Measurements from ENCODE around the gene TTC17. TPM values are rescaled to one million over a fixed set of nuclear protein-coding genes. Genes with fewer than 3 reads are reported as not detected.
"Not testable (repeated sequence)": the region's sequence is repeated elsewhere in the genome, so short reads cannot be mapped to it uniquely, and the experiment has no call there.

TTC17 gene
- total RNA-seq, 1 donor from 2014 or later: 108 TPM

DNA sequence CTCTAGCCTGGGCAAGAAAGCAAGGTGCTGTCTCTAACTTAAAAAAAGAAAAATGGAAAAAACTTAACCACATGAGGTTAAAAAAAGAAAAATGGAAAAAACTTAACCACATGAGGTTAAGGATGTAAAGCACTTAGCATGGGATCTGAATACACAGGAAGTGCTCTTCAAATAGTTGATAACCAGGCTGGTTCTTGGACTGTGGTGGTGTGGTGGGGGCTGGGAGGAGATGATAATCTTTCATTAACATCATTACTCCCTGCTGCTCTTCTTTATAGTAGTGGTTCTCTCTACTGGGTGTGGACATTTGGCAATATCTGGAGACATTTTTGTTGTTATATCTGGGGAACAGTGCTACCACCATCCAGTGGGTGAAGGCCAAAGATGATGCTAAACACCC is 88.4 kb downstream of the TTC17 start:
- peaks cover 31% of the 10 kb centered on the region for H3K36me3 Mint-ChIP-seq (ENCODE audit: insufficient read depth)
- H3K27ac Mint-ChIP-seq: no peak overlapping the region
- no peaks in the 10 kb centered on the region for H3K9me3 Mint-ChIP-seq (ENCODE audit: low read depth)
- TF ChIP-seq, protein P1, sequence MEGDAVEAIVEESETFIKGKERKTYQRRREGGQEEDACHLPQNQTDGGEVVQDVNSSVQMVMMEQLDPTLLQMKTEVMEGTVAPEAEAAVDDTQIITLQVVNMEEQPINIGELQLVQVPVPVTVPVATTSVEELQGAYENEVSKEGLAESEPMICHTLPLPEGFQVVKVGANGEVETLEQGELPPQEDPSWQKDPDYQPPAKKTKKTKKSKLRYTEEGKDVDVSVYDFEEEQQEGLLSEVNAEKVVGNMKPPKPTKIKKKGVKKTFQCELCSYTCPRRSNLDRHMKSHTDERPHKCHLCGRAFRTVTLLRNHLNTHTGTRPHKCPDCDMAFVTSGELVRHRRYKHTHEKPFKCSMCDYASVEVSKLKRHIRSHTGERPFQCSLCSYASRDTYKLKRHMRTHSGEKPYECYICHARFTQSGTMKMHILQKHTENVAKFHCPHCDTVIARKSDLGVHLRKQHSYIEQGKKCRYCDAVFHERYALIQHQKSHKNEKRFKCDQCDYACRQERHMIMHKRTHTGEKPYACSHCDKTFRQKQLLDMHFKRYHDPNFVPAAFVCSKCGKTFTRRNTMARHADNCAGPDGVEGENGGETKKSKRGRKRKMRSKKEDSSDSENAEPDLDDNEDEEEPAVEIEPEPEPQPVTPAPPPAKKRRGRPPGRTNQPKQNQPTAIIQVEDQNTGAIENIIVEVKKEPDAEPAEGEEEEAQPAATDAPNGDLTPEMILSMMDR (IDR thresholded peaks at IDR 0.05; ENCODE audit: unreplicated experiment): no peak
- no peaks in the 10 kb centered on the region for H3K4me1 Mint-ChIP-seq (ENCODE audit: low read depth)
- H3K4me3 Mint-ChIP-seq (ENCODE audit: low read depth): no peak overlapping the region
- no peaks in the 10 kb centered on the region for H3K27me3 Mint-ChIP-seq
- DNase-seq (ENCODE audit: low spot score, unreplicated experiment): no peak

- Mint-ChIP-seq H3K36me3 (ENCODE audit: insufficient read depth) (peaks cover 43% of the 10 kb centered on the region), H3K4me1 (ENCODE audit: low read depth) (no peaks in the 10 kb centered on the region), H3K27me3 (no peaks in the 10 kb centered on the region), H3K27ac (peak overlapping the region; percentile 4), H3K9me3 (ENCODE audit: low read depth) (peaks cover 6% of the 10 kb centered on the region), H3K4me3 (ENCODE audit: low read depth) (no peak overlapping the region)
- no peak for DNase-seq (ENCODE audit: low spot score, unreplicated experiment)
- TF ChIP-seq, protein P1 (IDR thresholded peaks at IDR 0.05; ENCODE audit: unreplicated experiment): no peak
These were observed 99.8 kb downstream of the TTC17 start for GRCh38 chr11:43458486-43458885.

GRCh38 chr11:43459246-43459645 is 100.5 kb downstream of the TTC17 start:
- Mint-ChIP-seq H3K27me3 (no peaks in the 10 kb centered on the region), H3K9me3 (ENCODE audit: low read depth) (peaks cover 6% of the 10 kb centered on the region), H3K4me1 (ENCODE audit: low read depth) (no peaks in the 10 kb centered on the region), H3K4me3 (ENCODE audit: low read depth) (no peak overlapping the region), H3K36me3 (ENCODE audit: insufficient read depth) (peaks cover 48% of the 10 kb centered on the region), H3K27ac (no peak overlapping the region)
- TF ChIP-seq, protein P1 (IDR thresholded peaks at IDR 0.05; ENCODE audit: unreplicated experiment): no peak
- DNase-seq (ENCODE audit: low spot score, unreplicated experiment): no peak

DNA sequence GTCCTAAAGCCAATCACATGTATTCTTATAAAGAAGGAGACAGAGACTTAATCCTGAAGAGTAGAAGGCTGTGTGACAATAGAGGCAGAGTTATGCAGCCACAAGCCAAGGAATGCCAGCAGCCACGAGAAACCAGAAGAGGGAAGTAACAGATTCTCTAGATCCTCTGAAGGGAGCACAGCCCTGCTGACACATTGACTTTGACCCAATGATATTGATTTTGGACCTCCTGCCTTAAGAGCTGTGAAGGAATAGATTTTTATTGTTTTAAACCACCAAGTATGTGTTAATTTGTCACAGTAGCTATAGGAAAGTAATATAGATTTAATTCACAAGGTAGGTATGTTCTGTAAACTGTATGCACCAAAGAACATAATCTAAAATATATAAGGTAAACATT is 103.6 kb downstream of the TTC17 start:
- H3K4me1 Mint-ChIP-seq (ENCODE audit: low read depth): no peaks in the 10 kb centered on the region
- H3K4me3 Mint-ChIP-seq (ENCODE audit: low read depth): no peak overlapping the region
- no peak for DNase-seq (ENCODE audit: low spot score, unreplicated experiment)
- H3K27ac Mint-ChIP-seq: no peak overlapping the region
- H3K27me3 Mint-ChIP-seq: no peaks in the 10 kb centered on the region
- peaks cover 72% of the 10 kb centered on the region for H3K36me3 Mint-ChIP-seq (ENCODE audit: insufficient read depth)
- H3K9me3 Mint-ChIP-seq (ENCODE audit: low read depth): peaks cover 30% of the 10 kb centered on the region
- TF ChIP-seq, protein P1 (IDR thresholded peaks at IDR 0.05; ENCODE audit: unreplicated experiment): no peak

DNA sequence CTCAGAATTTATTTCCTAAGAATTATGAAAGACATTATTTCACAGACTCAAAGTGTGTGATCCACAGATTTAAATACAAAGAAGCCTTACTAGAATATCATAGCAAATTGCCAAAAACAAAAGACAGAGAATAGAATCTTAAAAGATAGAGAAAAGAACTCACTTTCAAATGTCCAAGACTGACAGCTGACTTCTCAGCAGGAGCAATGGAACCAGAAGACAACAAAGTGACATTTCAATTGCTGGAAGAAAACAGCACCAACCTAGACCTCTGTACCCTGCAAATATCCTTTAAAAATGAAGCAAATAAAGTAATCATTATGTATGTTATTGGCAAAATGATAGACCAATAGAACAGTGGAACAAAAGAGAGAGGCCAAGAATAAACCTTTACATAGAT is 109.2 kb downstream of the TTC17 start:
- no peaks in the 10 kb centered on the region for H3K27me3 Mint-ChIP-seq
- no peak overlapping the region for H3K4me3 Mint-ChIP-seq (ENCODE audit: low read depth)
- no peak overlapping the region for H3K27ac Mint-ChIP-seq
- peaks cover 52% of the 10 kb centered on the region for H3K9me3 Mint-ChIP-seq (ENCODE audit: low read depth)
- DNase-seq (ENCODE audit: low spot score, unreplicated experiment): no peak
- TF ChIP-seq, protein P1 (IDR thresholded peaks at IDR 0.05; ENCODE audit: unreplicated experiment): no peak
- no peaks in the 10 kb centered on the region for H3K4me1 Mint-ChIP-seq (ENCODE audit: low read depth)
- H3K36me3 Mint-ChIP-seq (ENCODE audit: insufficient read depth): peaks cover 76% of the 10 kb centered on the region

- peaks cover 63% of the 10 kb centered on the region for H3K36me3 Mint-ChIP-seq (ENCODE audit: insufficient read depth)
- H3K4me1 Mint-ChIP-seq (ENCODE audit: low read depth); H3K4me3 Mint-ChIP-seq (ENCODE audit: low read depth): not testable (repeated sequence)
These were observed 118.8 kb downstream of the TTC17 start for GRCh38 chr11:43477491-43477890.

More at GRCh38 chr11:43477491-43477890, 118.8 kb downstream of the TTC17 start:
- DNase-seq (ENCODE audit: low spot score, unreplicated experiment); H3K27me3 Mint-ChIP-seq; H3K27ac Mint-ChIP-seq: not testable (repeated sequence)
- H3K9me3 Mint-ChIP-seq (ENCODE audit: low read depth): peaks cover 47% of the 10 kb centered on the region

Measured in progenitor cell of endocrine pancreas (in vitro differentiated cells).